Umbilical cord (tissue), 2 donors: ENCODE data around the gene SBNO2. TPM values are rescaled to one million over a fixed set of nuclear protein-coding genes. Genes with fewer than 3 reads are reported as not detected.
"Not testable (repeated sequence)": the region's sequence is repeated elsewhere in the genome, so short reads cannot be mapped to it uniquely, and the experiment has no call there.

Source experiments
- DNase-seq: peaks from one replicate; pipeline ENCODE4 v3.0.0-alpha.2; 2015; ENCODE audit warnings: low spot score
- total RNA-seq: library from RNA; depleted of rRNA; stranded (reverse); fragments of >200 nt; gene quantifications from one replicate; pipeline ENCODE4 v1.2.3, GENCODE V29; 2014; ENCODE audit warnings: low replicate concordance; ENCODE audit not compliant: insufficient read depth

The SBNO2 gene
- total RNA-seq, 1 donor from 2014 or later: 21.7 TPM

DNA sequence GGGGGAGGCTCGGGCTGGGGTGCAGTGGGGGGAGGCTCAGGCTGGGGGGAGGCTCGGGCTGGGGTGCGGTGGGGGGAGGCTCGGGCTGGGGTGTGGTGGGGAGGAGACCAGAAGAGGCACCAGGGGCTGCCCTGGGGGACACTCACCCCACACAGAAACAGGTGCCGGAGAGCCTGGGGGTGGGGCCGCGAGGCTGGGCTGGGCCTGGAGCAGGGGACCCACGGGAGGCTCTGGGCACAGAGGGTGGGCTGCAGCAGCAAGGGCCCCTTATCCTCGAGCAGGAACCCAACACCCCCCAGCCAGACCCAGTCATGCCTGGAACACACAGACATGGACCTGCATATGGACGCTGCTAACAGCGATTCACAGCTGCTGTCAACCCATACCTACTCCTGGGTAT, 35.9 kb downstream of the SBNO2 start:
- no peak for DNase-seq

DNA sequence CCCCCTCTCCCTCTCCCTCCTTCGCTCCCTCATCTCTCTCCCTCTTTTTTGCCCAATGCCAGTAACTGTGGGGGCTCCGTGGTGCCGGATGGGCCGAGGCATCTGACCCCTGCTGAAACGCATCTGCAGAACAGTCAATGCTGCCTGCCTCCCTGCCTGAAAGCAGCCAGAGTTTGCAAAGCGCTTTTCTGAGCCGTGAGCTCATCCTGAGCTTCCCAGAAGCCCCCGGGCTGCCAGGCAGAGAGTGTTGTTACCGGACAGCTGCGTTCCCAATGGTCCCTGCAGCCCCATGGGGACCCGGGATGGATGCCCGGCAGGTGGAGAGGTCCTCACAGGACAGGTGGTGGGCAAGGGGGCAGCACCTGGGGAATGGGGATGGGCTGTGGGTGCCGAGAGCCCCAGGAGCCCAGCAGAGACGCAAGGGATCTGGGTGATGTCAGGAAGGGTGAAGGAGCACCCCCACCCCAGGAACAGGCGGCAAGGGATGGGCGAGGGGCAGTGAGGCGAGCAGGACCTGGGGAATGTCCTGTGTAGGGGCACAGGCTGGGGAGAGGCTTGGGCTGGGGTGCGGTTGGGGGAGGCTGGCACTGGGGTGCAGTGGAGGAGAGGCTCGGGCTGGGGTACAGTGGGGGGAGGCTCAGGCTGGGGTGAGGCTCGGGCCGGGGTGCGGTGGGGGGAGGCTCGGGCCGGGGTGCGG, 37.3 kb downstream of the SBNO2 start:
- DNase-seq: no peak

DNA sequence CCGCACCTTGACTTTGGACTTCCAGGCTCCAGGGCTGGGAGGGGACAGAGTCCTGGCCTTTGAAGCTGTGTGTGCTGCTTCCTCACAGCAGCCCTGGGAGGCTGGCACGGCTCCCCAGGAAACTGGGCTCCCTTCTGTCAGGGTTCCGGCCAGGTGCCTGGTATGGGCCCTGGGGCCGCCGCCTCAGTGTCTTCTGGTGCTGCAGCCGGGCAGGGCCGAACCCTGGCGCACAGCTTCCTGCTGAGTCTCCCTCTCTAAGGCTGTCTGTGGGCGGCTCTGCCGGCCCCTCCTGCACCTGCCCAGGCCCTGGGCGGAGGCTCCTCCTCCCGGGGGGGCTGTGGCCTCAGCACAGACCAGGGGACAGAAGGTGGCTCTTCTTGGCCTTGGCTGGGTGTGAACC, 37.9 kb downstream of the SBNO2 start:
- no peak for DNase-seq

DNA sequence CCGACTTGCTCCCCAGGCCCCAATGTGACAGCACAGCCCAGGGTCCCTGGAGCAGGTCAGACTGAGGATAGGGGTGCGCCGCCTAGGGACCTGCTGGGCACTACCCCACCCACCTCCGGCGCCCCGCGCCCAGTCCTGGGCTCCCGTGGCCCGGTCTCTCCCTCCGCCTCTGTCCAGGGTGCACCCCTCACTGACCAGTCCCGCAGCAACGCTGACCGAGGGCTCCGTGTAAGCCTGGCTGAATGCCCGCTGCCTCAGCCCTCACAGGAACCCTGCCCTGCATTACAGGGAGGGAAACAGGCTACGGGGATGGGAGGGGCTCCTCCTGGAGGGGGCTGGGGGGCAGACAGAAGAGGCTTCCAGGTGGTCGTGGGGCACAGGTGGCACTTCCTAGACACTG, 38.6 kb downstream of the SBNO2 start:
- DNase-seq: no peak

DNA sequence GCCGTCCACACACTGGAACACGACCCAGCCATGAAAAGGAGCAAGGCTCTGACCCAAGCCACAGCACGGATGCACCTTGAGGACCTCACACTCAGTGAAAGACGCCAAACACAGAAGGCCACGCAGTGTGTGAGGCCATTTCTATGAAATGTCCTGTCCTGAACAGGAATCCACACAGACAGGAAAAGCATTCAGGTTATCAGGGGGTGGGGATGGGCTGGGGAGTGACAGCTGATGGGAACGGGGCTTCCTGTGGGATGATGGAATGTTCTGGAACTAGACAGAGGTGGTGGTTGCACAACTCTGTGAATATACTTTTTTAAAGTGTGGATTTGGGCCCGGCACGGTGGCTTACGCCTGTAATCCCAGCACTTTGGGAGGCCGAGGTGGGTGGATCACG, 39.6 kb downstream of the SBNO2 start:
- DNase-seq: no peak

DNA sequence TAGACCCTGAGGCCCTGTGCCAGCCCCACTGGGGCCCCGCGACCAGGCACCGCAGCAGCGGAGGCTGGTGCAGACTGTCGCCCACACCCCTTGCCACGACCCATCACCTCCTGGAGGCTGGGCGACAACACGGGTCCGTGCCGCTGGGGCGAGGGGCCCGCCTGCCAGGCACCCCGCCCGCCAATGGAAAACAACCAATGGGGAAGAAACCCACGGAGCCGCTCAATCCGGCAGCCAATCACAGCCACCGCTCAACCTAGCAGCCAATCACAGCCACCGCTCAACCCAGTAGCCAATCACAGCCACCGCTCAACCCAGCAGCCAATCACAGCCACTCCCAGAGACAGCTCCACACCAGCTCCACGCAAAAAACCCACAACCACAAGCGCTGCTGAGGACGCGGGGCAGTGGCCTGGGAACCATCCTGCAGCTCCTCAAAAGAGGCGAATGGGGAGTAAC, 40.6 kb downstream of the SBNO2 start:
- DNase-seq: no peak

DNA sequence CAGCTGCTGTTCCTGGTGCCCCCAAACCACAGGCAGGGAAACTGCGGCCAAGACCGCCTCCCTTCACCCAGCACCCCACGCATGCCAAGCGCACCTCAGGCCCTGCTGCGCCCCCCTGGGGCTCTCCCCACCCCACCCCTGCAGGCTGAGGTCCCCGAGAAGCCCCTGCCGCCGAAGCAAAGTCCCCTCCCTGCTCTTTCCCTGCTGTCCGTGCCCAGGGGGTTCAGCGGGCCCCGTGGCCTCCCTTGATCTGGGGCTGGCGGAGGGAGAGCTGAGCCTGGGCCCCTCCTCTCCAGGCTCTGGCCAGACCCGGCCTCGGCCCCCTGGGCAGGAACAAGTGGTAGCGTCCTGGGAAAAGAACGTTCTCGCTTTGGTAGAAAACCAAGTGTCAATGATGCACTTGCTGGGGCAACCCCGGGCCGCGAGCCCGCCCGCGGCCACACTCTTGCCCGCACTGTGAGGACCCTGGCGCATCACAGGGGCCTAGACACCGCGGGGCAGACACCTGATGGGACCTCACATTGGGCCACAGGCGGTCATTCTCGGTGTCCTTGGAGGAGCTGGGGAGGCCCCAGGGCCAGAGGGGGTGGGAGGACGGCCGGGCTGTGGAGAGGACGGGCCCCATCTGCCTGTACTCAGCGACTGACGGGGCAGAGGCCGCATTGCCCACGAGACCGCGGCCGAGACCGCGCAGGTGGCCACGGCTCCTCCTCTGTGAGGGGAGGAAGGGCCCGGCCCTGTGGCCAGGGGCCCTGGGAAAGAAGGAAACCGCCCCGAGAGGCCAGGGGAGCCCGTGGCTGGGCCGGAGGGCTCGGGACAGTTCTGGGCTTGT, 41.3 kb downstream of the SBNO2 start:
- DNase-seq: peak; percentile 50

DNA sequence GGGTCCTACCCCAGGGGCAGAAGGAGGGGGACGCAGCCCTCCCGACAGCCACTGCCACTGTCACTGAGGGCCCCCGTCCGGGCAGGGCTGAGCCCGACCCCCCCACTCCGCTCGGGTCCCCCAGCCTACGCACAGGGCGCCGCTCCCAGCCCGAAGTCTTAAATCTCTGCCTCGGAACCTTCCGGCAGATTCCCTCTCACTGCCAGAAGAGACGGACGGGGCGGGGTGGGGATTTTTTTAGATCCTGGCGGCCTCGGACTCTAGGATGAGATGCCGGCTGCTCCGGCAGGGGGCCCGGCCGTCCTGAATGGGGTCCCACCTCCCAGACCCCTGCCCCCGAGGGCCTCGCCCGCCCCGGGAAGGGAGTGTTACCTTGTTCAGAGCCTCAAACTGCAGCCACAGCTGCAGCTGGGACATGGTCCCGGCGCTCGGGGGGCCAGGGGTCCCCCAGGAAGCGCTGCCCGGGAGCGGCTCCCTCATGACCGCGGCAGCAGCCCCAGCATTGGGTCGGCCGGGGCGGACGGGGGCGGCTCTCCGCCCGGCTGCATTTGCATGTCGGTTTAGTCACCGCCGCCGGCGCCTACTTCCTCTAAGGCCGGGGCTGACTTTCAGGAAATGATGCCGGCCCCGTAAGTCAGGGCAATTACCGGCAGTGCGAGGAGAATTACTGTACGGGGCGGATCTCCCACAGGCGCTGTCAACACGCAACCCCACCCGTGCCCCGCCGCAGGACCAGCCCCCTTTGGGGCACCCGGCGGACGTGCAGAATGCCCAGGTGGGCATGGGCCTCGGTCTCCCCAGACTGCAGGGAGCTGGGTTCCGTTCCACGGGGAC, 42.1 kb downstream of the SBNO2 start:
- DNase-seq: peak; percentile 91

DNA sequence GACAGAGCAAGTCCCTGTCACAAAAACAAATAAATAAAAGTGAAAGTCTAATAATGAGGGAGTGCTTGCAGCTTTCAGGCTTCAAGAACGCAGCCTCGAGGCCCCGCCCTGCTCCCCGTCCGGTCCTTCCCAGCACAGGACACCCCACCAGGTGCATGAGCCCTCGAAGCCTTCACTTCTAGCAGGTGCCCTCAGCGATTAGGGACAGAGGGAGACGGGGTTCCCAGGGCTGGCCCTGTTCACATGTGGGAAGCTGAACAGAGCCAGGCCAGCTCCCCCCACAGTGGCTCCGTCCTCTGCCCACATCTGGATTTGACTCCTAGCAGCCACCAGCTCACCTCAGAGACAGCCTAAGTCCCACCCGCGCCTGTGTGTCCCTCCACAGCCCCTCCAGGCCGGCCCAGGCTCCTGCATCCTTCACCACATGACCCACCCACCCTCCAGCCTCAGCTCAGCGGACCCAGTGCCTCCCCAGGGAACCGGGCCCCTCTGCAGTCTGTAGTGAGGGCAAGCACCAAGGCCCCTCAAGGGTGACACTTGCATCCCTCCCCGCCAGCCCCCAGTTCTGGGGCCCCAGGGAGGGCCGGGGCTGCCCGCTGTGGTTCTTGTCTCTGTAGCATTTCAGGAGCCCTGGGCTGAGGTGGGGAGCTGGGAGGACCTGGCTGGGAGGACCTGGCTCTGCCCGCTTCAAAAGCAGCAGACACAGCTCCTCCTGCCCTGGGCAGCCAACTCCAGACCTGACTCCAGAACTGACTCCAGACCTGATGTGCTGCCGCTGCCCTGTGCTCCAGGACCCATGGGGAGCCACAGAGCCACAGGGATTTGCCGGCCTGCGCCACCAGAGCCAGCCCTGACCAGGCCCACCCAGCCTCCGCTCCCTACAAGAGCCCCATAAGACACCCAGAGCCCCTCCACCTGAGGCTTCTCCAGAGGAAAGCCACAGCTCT, 43.0 kb downstream of the SBNO2 start:
- no peak for DNase-seq

DNA sequence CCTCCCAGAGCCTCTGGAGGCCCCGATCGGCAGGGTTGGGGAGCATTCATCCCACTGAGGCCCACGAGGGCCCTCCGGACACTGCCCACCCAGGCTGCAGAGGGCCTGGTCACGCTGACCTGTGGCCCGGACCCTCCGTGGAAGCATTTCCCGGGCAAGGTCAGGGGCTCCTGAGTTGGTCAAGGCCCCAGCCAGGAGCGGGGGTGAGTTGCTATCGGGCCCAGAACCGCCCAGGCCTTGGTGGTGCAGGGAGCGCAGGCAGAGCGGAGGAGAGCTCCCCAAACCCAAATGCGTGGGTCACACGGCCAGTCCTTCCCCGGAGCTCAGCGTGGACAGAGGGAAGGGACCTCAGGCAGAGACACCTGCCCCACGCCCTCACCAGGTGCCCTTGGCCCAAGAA, 44.5 kb downstream of the SBNO2 start:
- DNase-seq: no peak

DNA sequence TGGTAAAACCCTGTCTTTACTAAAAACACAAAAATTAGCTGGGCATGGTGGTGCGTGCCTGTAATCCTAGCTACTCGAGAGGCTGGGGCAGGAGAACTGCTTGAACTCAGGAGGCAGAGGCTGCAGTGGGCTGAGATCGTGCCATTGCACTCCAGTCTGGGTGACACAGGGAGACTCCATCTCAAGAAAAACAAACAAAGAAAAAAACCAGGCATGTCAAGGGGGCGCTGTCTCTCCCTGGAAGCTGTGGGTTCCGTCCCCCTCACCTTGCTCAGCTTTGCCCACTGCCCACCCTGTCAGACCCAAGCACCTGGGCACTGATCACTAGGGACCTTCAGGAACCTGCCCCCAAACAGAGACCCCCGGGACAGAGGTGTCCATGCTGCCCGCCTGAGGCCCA, 45.0 kb downstream of the SBNO2 start:
- DNase-seq: not testable (repeated sequence)

DNA sequence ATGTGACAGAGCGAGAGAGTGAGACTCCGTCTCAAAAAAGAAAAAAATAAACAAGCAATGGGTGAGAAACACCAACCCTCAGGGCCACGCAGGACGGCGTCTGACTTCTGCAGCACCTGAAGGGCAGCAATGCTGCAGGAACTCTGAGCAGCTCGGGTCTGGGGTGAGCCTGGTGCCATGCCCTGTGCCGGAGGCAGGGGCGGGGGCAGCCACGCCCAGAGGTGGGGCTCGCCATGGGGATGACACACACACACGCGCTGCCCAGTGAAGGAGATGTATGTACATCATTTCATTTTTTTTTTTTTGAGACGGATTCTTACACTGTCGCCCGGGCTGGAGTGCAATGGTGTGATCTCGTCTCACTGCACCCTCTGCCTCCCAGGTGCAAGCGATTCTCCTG, 46.0 kb downstream of the SBNO2 start:
- DNase-seq: no peak

DNA sequence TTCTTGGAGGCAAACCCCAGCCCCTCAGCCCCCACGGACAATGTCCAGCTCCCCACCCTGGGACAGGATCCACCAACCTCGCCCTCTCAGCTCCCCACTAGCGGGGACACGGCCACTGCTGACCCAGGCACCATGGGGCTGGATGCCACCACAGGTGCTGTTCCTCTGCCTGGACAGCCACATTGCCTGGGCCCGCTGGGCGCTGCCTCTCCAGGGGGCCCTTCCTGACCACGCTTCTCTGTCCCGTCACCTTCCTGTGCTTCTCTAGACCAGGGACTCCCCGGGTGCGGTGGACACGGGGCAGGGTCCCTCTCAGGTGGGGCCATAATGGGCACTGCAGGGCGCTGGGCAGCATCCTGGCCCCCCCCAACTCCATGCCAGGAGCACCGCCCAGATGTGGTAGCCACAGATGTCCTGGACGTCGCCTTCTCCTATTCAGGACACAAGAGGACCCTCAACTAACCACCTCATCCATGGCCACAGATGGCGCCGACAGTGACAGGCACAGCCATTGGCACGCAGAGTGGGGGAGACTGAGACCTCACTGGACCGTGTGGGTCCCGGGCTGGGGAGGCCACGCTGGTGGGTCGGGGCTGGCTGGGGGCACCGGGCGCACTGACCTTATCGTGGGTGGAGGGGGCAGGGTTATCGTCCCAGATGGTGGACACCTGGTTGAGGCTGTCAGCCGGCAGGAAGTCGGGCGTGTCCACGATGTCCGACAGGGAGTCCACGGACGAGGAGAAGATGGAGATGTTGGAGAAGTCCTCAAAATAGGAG, 46.9 kb downstream of the SBNO2 start:
- no peak for DNase-seq

DNA sequence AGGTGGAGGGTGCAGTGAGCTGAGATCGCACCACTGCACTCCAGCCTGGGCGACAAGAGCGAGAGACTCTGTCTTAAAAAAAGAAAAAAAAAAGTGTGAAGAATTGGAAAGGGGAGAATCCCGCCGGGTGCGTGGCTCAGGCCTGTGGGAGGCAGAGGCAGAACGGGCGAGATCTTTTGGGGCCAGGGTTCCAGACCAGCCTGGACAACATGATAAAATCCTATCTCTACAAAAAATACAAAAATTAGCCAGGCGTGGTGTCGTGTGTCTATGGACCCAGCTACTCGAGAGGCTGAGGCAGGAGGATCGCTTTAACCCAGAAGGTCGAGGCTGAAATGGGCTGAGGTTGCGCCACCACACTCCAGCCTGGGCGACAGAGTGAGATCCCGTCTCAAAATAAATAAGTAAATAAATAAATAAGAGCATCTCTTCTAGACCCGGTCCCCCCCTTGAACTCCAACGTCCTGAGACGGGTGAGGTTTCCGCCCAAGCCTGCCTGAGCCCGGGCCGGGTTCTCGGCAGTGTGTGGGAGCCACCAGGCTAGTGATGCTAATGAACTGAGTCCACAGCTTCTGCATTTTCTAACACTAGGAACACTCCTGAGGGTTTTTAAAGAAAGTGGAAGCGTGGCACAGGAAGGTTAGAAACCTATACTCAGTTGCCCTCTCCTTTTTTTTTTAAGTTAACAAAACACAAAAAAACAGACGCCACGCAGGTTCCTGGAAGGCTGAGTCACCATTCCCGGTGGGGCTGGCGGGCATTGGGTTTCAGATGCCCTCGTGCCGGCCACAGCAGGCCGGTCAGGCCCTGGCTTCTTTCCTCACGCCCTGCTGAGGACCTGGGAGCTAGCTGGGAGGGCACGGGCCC, 48.2 kb downstream of the SBNO2 start:
- no peak for DNase-seq

DNA sequence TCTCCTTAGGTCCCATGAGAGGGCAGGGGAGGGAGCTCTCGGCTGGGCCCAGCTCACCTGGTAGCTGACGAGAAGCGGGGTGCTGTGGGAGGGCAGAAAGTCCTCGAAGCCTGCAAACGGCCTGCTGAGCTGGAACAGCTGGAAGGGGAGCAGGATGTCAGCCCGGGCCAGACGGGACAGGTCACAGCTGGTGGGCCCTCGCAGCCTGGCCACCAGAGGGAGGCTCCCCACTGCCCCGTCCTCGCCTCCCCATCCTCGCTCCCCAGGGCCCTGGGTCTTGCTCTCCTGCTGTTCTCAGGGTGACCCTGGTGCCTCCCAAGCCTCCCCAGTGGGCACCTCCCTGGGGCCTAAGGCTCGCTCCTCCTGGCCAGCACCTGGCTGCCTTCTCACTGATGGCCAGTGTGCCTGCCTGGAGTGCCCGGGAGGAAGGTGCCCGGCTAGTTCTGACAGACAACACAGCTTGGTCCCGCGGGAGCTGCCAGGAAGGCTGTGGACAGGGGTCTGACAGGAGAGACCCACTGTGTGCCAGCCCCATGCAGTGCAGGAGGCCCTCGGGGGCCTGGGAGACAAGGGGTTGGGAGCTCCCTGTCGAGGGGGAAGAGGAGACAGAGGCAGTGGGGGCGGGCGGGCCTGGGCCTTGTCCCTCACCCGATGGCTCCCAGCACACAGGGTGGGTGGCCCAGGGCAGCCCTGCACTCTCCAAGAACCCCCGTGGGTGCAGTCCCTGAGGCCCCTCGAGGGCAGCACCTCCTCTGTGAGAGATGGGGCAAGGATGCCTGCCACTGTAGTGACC, 50.0 kb downstream of the SBNO2 start:
- no peak for DNase-seq

DNA sequence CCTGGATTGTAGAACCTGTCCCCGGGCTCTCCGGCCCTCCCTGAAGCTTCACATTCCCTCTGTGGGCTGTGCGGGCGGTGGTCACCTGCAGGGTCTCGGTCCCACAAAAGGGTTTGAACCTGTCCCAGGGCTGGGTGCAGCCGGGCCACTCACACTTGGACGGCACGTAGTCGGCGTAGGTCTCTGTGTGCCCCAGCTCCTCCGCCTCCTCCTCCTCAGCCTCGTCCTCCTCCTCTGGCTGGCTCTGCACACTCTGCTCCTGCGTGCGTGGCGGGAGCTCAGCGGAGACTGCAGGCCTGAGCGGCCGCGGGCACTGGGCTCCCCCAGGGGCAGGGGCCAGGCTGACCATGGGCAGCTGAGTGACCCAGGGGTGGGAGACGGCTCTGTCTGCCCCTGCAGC, 50.7 kb downstream of the SBNO2 start:
- no peak for DNase-seq

DNA sequence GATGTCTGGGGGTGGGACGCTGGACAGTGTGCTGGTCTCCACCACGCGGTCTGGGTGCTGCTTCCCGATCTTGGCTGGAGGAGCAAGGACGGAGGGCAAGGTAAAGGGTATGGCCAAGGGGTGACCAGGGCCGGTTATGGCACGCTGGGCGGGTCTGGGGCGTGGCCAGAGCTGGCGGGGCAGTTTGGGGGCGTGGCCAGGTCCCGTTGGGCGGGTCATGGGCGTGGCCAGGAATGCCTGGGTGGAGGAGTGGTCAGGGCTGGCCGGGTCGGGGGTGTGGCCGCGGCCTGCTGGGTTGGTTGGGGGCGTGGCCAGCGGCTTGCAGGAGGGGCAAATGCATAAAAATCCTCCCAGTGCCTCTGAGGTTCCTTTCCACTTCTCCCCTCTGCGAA, 51.1 kb downstream of the SBNO2 start:
- DNase-seq: no peak
